ENCODE data around the gene KIF4B. TPM values are rescaled to one million over a fixed set of nuclear protein-coding genes. Genes with fewer than 3 reads are reported as not detected.
"Not testable (repeated sequence)": the region's sequence is repeated elsewhere in the genome, so short reads cannot be mapped to it uniquely, and the experiment has no call there.

The KIF4B gene
- total RNA-seq, 4 donors from 2014 or later: under 0.01 TPM; not detected in 2

DNA sequence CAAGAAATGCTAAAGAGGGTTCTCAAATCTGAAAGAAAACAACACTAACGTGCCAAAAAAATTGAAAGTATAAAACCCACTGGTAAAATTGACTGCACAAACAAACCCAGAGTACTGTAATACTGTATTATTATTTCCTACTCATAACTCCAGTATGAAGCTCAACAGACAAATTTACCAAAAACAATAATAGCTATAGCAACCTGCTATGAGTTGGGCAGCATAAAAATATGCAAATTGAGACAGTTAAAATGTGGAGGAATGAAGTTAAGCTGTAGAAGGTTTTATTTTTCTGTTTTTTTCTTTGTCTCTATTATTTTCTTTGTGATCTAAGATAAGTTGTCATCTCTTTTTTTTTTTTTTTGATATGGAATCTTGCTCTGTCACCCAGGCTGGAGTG is 15.7 kb downstream of the KIF4B start:
- Histone ChIP-seq H3K27me3 (no peaks in the 10 kb centered on the region), H3K27ac (replicated peaks in 1 of 4) (no peak overlapping the region), H3K4me1 (no peaks in the 10 kb centered on the region), H3K36me3 (no peaks in the 10 kb centered on the region), H3K9me3 (peaks cover 0 to 22% (median 17%) of the 10 kb centered on the region in 4 donors), H3K4me3 (no peak overlapping the region)
- TF ChIP-seq POLR2A (IDR thresholded peaks at IDR 0.05; ENCODE audit: low read depth) (no peak), EP300 (IDR thresholded peaks at IDR 0.05) (no peak), POLR2AphosphoS5 (IDR thresholded peaks at IDR 0.05) (no peak)
- TF ChIP-seq, protein P1, sequence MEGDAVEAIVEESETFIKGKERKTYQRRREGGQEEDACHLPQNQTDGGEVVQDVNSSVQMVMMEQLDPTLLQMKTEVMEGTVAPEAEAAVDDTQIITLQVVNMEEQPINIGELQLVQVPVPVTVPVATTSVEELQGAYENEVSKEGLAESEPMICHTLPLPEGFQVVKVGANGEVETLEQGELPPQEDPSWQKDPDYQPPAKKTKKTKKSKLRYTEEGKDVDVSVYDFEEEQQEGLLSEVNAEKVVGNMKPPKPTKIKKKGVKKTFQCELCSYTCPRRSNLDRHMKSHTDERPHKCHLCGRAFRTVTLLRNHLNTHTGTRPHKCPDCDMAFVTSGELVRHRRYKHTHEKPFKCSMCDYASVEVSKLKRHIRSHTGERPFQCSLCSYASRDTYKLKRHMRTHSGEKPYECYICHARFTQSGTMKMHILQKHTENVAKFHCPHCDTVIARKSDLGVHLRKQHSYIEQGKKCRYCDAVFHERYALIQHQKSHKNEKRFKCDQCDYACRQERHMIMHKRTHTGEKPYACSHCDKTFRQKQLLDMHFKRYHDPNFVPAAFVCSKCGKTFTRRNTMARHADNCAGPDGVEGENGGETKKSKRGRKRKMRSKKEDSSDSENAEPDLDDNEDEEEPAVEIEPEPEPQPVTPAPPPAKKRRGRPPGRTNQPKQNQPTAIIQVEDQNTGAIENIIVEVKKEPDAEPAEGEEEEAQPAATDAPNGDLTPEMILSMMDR (IDR thresholded peaks at IDR 0.05): no peak
- WGBS: 89% methylated on average over 1 of the region's 1 CpG
- intact Hi-C loops (cut with DNase I): no loop called here
- DNase-seq (ENCODE audit: extremely low spot score): no peak

DNA sequence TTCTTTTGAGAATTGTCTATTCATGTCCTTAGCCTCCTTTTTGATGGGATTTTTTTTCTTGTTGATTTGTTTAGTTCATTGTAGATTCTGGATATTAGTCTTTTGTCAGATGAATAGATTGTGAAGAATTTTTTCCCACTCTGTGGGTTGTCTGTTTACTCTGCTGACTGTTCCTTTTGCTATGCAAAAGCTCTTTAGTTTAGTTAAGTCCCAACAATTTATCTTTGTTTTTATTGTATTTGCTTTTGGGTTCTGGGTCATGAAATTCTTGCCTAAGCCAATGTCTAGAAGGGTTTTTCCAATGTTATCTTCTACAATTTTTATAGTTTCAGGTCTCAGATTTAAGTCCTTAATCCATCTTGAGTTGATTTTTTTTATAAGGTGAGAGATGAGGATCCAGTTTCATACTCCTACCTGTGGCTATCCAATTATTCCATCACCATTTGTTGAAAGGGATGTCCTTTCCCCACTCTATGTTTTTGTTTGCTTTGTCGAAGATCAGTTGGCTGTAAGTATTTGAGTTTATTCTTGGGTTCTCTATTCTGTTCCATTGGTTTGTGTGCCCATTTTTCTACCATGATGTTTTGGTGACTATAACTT is 20.7 kb downstream of the KIF4B start:
- intact Hi-C loops (cut with DNase I); H3K27me3 ChIP-seq; H3K4me1 ChIP-seq; DNase-seq (ENCODE audit: extremely low spot score); H3K36me3 ChIP-seq; H3K27ac ChIP-seq (replicated peaks in 1 of 4); H3K4me3 ChIP-seq: not testable (repeated sequence)
- WGBS: 91% methylated on average over 1 of the region's 1 CpG
- peaks cover 0 to 12% (median under 1%) of the 10 kb centered on the region in 4 donors for H3K9me3 ChIP-seq

DNA sequence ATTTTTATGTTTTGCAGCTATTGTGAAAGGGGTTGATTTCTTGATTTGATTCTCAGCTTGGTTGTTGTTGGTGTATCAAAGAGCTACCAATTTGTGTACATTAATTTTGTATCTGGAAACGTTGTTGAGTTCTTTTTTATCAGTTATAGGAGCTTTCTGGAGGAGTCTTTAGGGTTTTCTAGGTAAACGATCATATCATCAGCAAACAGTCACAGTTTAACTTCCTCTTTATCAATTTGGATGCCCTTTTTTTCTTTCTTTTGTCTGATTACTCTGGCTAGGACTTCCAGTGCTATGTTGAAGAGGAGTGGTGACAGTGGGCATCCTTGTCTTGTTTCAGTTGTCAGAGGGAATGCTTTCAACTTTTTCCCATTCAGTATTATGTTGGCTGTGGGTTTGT is 21.5 kb downstream of the KIF4B start:
- H3K36me3 ChIP-seq; H3K27ac ChIP-seq (replicated peaks in 1 of 4); H3K27me3 ChIP-seq; H3K9me3 ChIP-seq; intact Hi-C loops (cut with DNase I); H3K4me1 ChIP-seq; DNase-seq (ENCODE audit: extremely low spot score); H3K4me3 ChIP-seq: not testable (repeated sequence)
- WGBS: 53% methylated on average over 2 of the region's 2 CpGs

DNA sequence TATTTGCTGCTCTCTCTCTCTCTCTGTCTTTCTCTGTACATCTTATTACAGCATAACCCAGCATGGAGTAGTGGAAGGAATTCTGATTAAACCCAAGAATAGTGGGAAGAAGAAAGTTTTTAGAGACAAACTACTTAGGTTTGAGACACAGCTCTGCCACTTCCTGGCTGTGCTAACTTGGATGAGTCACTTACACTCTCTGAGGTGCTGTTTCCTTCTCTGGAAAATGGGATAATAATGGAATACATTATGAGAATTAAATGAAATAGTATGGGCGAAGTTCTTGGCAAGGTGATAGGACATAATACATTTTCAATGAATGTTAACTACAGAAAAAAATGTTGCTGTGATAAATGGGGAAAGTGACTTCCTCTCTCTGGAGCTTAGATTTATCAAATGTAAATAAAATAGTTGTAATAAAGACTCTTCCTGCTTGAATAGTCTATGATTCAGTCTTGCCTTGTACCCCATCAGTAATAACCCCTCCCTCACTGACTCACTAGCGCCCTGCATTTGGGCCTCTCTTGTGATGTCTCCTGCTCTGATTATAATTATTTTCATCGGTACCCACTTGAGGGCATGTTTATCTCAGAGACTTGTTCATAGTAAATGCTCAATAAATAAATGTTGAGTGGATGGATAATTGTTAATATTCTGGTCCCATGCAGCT is 27.6 kb downstream of the KIF4B start:
- TF ChIP-seq POLR2AphosphoS5 (IDR thresholded peaks at IDR 0.05) (no peak), EP300 (IDR thresholded peaks at IDR 0.05) (no peak), POLR2A (IDR thresholded peaks at IDR 0.05; ENCODE audit: low read depth) (no peak)
- TF ChIP-seq, protein P1 (IDR thresholded peaks at IDR 0.05): no peak
- no peaks in the 10 kb centered on the region for H3K36me3 ChIP-seq
- no peak for DNase-seq (ENCODE audit: extremely low spot score)
- no peak overlapping the region for H3K27ac ChIP-seq (replicated peaks in 1 of 4)
- 82% methylated on average over 3 of the region's 3 CpGs for WGBS
- no peaks in the 10 kb centered on the region for H3K9me3 ChIP-seq
- no peaks in the 10 kb centered on the region for H3K27me3 ChIP-seq
- H3K4me3 ChIP-seq: no peak overlapping the region
- intact Hi-C loops (cut with DNase I): no loop called here
- H3K4me1 ChIP-seq: no peaks in the 10 kb centered on the region

- no peak for TF ChIP-seq POLR2A (IDR thresholded peaks at IDR 0.05; ENCODE audit: low read depth)
- TF ChIP-seq, protein P1 (IDR thresholded peaks at IDR 0.05): no peak
- no peak for TF ChIP-seq POLR2AphosphoS5 (IDR thresholded peaks at IDR 0.05)
- no peak for TF ChIP-seq EP300 (IDR thresholded peaks at IDR 0.05)
- no peak for DNase-seq (ENCODE audit: extremely low spot score)
- Histone ChIP-seq H3K27ac (replicated peaks in 1 of 4) (no peak overlapping the region), H3K4me3 (no peak overlapping the region), H3K4me1 (no peaks in the 10 kb centered on the region), H3K9me3 (no peaks in the 10 kb centered on the region), H3K36me3 (no peaks in the 10 kb centered on the region), H3K27me3 (no peaks in the 10 kb centered on the region)
- intact Hi-C loops (cut with DNase I): no loop called here
Measured at GRCh38 chr5:155044591-155044990, 31.0 kb downstream of the KIF4B start.

GRCh38 chr5:155046591-155046990 is 33.0 kb downstream of the KIF4B start:
- no peak for TF ChIP-seq EP300 (IDR thresholded peaks at IDR 0.05)
- no peak for TF ChIP-seq POLR2A (IDR thresholded peaks at IDR 0.05; ENCODE audit: low read depth)
- TF ChIP-seq POLR2AphosphoS5 (IDR thresholded peaks at IDR 0.05): no peak
- TF ChIP-seq, protein P1 (IDR thresholded peaks at IDR 0.05): no peak
- DNase-seq (ENCODE audit: extremely low spot score): no peak
- 73% methylated on average over 2 of the region's 2 CpGs for WGBS
- no peaks in the 10 kb centered on the region for H3K4me1 ChIP-seq
- intact Hi-C loops (cut with DNase I): no loop called here
- H3K36me3 ChIP-seq: no peaks in the 10 kb centered on the region
- no peaks in the 10 kb centered on the region for H3K9me3 ChIP-seq
- H3K4me3 ChIP-seq: no peak overlapping the region
- H3K27ac ChIP-seq (replicated peaks in 1 of 4): no peak overlapping the region
- no peaks in the 10 kb centered on the region for H3K27me3 ChIP-seq

Measured in esophagus muscularis mucosa (tissue), 4 donors.